ENCODE measurements around the gene MBP.

GRCh38 chr18:77119101-77119850, 13.3 kb downstream of the MBP start:
- TF ChIP-seq CTCF (IDR thresholded peaks at IDR 0.05; ENCODE audit: low read length) (no peak), EZH2 (IDR thresholded peaks at IDR 0.05; ENCODE audit: borderline replicate concordance, low read length) (no peak)
